Activated T-cell treated with anti-CD3 and anti-CD28 coated beads, Interleukin-2, amount 50 U/mL, for 1 hour (primary cell): ENCODE measurements around the gene PODN.

Source experiments
- DNase-seq: peaks from one replicate; pipeline ENCODE4 v3.0.0-alpha.2; 2020

The PODN gene

GRCh38 chr1:53115403-53116306 is 53.6 kb downstream of the PODN start:
- DNase-seq: no peak

- DNase-seq: no peak
Measured at GRCh38 chr1:53116307-53116810, 54.3 kb downstream of the PODN start.

GRCh38 chr1:53116933-53117600 is 55.1 kb downstream of the PODN start:
- no peak for DNase-seq

GRCh38 chr1:53117836-53118235 is 55.8 kb downstream of the PODN start:
- DNase-seq: no peak

GRCh38 chr1:53120659-53121058 is 58.6 kb downstream of the PODN start:
- DNase-seq: no peak

- DNase-seq: no peak
Measured at GRCh38 chr1:53121319-53122172, 59.5 kb downstream of the PODN start.

GRCh38 chr1:53122201-53122885 is 60.3 kb downstream of the PODN start:
- DNase-seq: no peak

GRCh38 chr1:53122961-53123413 is 61.0 kb downstream of the PODN start:
- DNase-seq: no peak

- no peak for DNase-seq
Measured at GRCh38 chr1:53123453-53124140, 61.6 kb downstream of the PODN start.

GRCh38 chr1:53125122-53125521 is 63.1 kb downstream of the PODN start:
- no peak for DNase-seq

GRCh38 chr1:53125623-53126360 is 63.8 kb downstream of the PODN start:
- DNase-seq: no peak

- DNase-seq: no peak
Measured at GRCh38 chr1:53126495-53126894, 64.5 kb downstream of the PODN start.

GRCh38 chr1:53127546-53127945 is 65.5 kb downstream of the PODN start:
- DNase-seq: no peak

- DNase-seq: no peak
Measured at GRCh38 chr1:53128401-53128800, 66.4 kb downstream of the PODN start.

GRCh38 chr1:53129891-53130597 is 68.0 kb downstream of the PODN start:
- no peak for DNase-seq

GRCh38 chr1:53130598-53130877 is 68.5 kb downstream of the PODN start:
- DNase-seq: no peak

GRCh38 chr1:53130878-53131589 is 69.0 kb downstream of the PODN start:
- DNase-seq: no peak

GRCh38 chr1:53131590-53131938 is 69.6 kb downstream of the PODN start:
- no peak for DNase-seq

- no peak for DNase-seq
Measured at GRCh38 chr1:53132176-53132575, 70.2 kb downstream of the PODN start.
